Activated CD4-positive, alpha-beta T cell treated with anti-CD3 and anti-CD28 coated beads, Interleukin-2, amount 50 U/mL, for 1 hour (primary cell): ENCODE measurements around the gene UPK3B.
"Not testable (repeated sequence)": the region's sequence is repeated elsewhere in the genome, so short reads cannot be mapped to it uniquely, and the experiment has no call there.

Experiments used
- DNase-seq: peaks from one replicate; pipeline ENCODE4 v3.0.0-alpha.2; 2020

The UPK3B gene

GRCh38 chr7:76509931-76510877, at the start of gene UPK3B:
TSS of gene UPK3B (plus strand) at chr7:76510552. CDS start at chr7:76510653, 101 bp downstream.
- no peak for DNase-seq

GRCh38 chr7:76460767-76461166, 49.6 kb upstream of the UPK3B start:
- DNase-seq: not testable (repeated sequence)

GRCh38 chr7:76461464-76462101, 48.8 kb upstream of the UPK3B start, which contains the start of gene DTX2:
TSS of gene DTX2 (plus strand) at chr7:76461709. CDS start at chr7:76480510, 18,801 bp downstream.
- DNase-seq: peak; percentile 46

- not testable (repeated sequence) for DNase-seq
These were observed 48.0 kb upstream of the UPK3B start for GRCh38 chr7:76462271-76462882.

GRCh38 chr7:76464959-76465358, 45.4 kb upstream of the UPK3B start:
- DNase-seq: not testable (repeated sequence)

- DNase-seq: not testable (repeated sequence)
These were observed 44.4 kb upstream of the UPK3B start for GRCh38 chr7:76465950-76466349.

- DNase-seq: not testable (repeated sequence)
These were observed 42.5 kb upstream of the UPK3B start for GRCh38 chr7:76467743-76468404.

GRCh38 chr7:76471556-76472221, 38.7 kb upstream of the UPK3B start:
- DNase-seq: not testable (repeated sequence)

- not testable (repeated sequence) for DNase-seq
These were observed 37.3 kb upstream of the UPK3B start for GRCh38 chr7:76473097-76473496.

GRCh38 chr7:76476280-76476679, 34.1 kb upstream of the UPK3B start:
- DNase-seq: not testable (repeated sequence)

- DNase-seq: not testable (repeated sequence)
These were observed 33.4 kb upstream of the UPK3B start for GRCh38 chr7:76476742-76477474.

- not testable (repeated sequence) for DNase-seq
These were observed 30.7 kb upstream of the UPK3B start for GRCh38 chr7:76479628-76480027.

GRCh38 chr7:76480403-76481253, 29.7 kb upstream of the UPK3B start:
- DNase-seq: not testable (repeated sequence)

GRCh38 chr7:76482660-76483059, 27.7 kb upstream of the UPK3B start:
- DNase-seq: not testable (repeated sequence)

GRCh38 chr7:76483081-76483480, 27.3 kb upstream of the UPK3B start:
- not testable (repeated sequence) for DNase-seq

GRCh38 chr7:76484456-76484855, 25.9 kb upstream of the UPK3B start:
- DNase-seq: not testable (repeated sequence)

- not testable (repeated sequence) for DNase-seq
These were observed 24.3 kb upstream of the UPK3B start for GRCh38 chr7:76485822-76486610.

- DNase-seq: not testable (repeated sequence)
These were observed 23.7 kb upstream of the UPK3B start for GRCh38 chr7:76486618-76487017.

GRCh38 chr7:76487969-76488368, 22.4 kb upstream of the UPK3B start:
- not testable (repeated sequence) for DNase-seq
